Activated CD4-positive, alpha-beta T cell treated with anti-CD3 and anti-CD28 coated beads, Interleukin-2, amount 10 ng/mL, durations not matched to agents 24 days and 14 days (primary cell): ENCODE data around the gene ARMH1. TPM values are rescaled to one million over a fixed set of nuclear protein-coding genes. Genes with fewer than 3 reads are reported as not detected.
"Not testable (repeated sequence)": the region's sequence is repeated elsewhere in the genome, so short reads cannot be mapped to it uniquely, and the experiment has no call there.

ENCODE experiments used
- DNase-seq: peaks from one replicate; pipeline ENCODE4 v3.0.0; 2022
- H3K27ac Mint-ChIP-seq: one replicate; pipeline ENCODE4 v1.8.0; 2022; ENCODE audit warnings: mild to moderate bottlenecking, mixed read lengths
- H3K27me3 Mint-ChIP-seq: one replicate; pipeline ENCODE4 v1.8.0; 2022; ENCODE audit warnings: mixed read lengths
- H3K36me3 Mint-ChIP-seq: one replicate; pipeline ENCODE4 v1.8.0; 2022; ENCODE audit warnings: low read depth, mild to moderate bottlenecking, mixed read lengths
- H3K4me1 Mint-ChIP-seq: one replicate; pipeline ENCODE4 v1.8.0; 2021; ENCODE audit warnings: mixed read lengths
- H3K4me3 Mint-ChIP-seq: one replicate; pipeline ENCODE4 v1.8.0; 2022; ENCODE audit warnings: mild to moderate bottlenecking, moderate library complexity, mixed read lengths
- H3K9me3 Mint-ChIP-seq: one replicate; pipeline ENCODE4 v1.8.0; 2021; ENCODE audit warnings: mixed read lengths
- intact Hi-C: fragments of 100-400 bp; cut with micrococcal nuclease; formaldehyde crosslinking; loops from one replicate; pipeline ENCODE4 v1.15.1; 2023
- total RNA-seq: library from RNA; stranded (reverse); gene quantifications from 2 replicates; pipeline ENCODE4 v1.2.3, GENCODE V29; 2022

Gene ARMH1
- total RNA-seq, 1 donor from 2014 or later, result 133 TPM

DNA sequence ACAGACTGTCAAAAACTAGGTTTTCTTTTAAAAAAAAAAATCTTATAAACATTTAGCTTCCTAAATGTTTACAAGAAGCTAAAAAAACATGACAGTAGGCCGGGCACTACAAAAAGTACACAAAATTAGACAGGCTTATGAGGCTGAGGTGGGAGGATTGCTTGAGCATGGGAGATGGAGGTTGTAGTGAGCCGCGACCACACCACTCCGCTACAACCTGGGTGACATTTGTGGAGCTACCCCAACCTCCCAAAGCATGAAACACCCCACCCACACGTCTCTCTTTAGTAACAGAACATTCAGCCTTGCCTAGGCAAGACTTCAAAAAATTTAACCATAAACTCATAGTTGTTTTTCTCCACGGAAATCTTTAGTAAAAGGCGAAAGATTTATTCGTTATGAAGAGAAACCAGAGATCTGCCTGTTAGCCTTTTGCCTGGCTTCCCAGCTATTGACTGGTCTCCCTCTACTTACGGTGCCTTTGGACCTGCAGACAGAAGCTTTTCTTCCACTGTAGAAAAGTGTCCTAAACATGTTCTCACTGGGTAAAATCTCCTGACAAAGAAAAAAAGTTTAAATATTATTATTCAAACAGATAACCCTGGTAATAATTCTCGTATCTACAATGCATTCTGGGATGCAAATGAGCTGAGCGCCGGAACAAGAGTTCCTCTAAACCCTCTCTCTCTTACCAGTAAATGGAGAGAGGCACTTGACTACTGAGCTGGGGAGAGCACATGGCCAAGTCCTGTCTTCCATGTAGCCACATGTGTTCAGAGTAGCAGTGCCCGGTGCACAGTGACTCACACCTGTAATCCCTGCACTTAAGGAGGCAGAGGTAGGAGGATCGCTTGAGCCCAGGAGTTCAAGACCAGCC lies 47.2 kb downstream of the ARMH1 start:
- peak; percentile 94 for DNase-seq
- Mint-ChIP-seq H3K4me3 (peak overlapping the region; percentile 75), H3K27me3 (no peaks in the 10 kb centered on the region), H3K4me1 (peaks cover 69% of the 10 kb centered on the region), H3K36me3 (peaks cover 17% of the 10 kb centered on the region), H3K9me3 (no peaks in the 10 kb centered on the region), H3K27ac (peak overlapping the region; percentile 97)
- intact Hi-C loops, result loop anchor here (1.0 to 5.0 kb wide), 4 partner anchors 9 to 966 kb away; partner anchors contain the start of genes GPBP1L1 and TMEM69

GRCh38 chr1:44723064-44723463 lies 48.5 kb downstream of the ARMH1 start:
- H3K9me3 Mint-ChIP-seq, result no peaks in the 10 kb centered on the region
- peaks cover 19% of the 10 kb centered on the region for H3K36me3 Mint-ChIP-seq
- H3K27me3 Mint-ChIP-seq, result no peaks in the 10 kb centered on the region
- peaks cover 66% of the 10 kb centered on the region for H3K4me1 Mint-ChIP-seq
- peak; percentile 75 for DNase-seq
- intact Hi-C loops, result loop anchor here (5.0 kb wide), 1 partner anchor 964 kb away; the partner anchor contains the start of genes GPBP1L1 and TMEM69
- H3K4me3 Mint-ChIP-seq, result peak overlapping the region; percentile 77
- H3K27ac Mint-ChIP-seq, result peak overlapping the region; percentile 89

GRCh38 chr1:44723496-44724295 lies 49.2 kb downstream of the ARMH1 start:
- peak; percentile 74 for DNase-seq
- peak overlapping the region; percentile 89 for H3K27ac Mint-ChIP-seq

GRCh38 chr1:44724296-44724954 lies 49.9 kb downstream of the ARMH1 start:
- H3K36me3 Mint-ChIP-seq, result peaks cover 19% of the 10 kb centered on the region
- peaks cover 60% of the 10 kb centered on the region for H3K4me1 Mint-ChIP-seq
- DNase-seq, result no peak
- intact Hi-C loops, result loop anchor here (5.0 kb wide), 1 partner anchor 963 kb away; the partner anchor contains the start of genes GPBP1L1 and TMEM69
- no peaks in the 10 kb centered on the region for H3K9me3 Mint-ChIP-seq
- no peaks in the 10 kb centered on the region for H3K27me3 Mint-ChIP-seq
- peak overlapping the region; percentile 86 for H3K4me3 Mint-ChIP-seq
- H3K27ac Mint-ChIP-seq, result peak overlapping the region; percentile 93

More at GRCh38 chr1:44723496-44724295, 49.2 kb downstream of the ARMH1 start:
- peak overlapping the region; percentile 77 for H3K4me3 Mint-ChIP-seq
- no peaks in the 10 kb centered on the region for H3K27me3 Mint-ChIP-seq
- intact Hi-C loops, result loop anchor here (5.0 kb wide), 1 partner anchor 964 kb away; the partner anchor contains the start of genes GPBP1L1 and TMEM69
- peaks cover 19% of the 10 kb centered on the region for H3K36me3 Mint-ChIP-seq
- no peaks in the 10 kb centered on the region for H3K9me3 Mint-ChIP-seq
- H3K4me1 Mint-ChIP-seq, result peaks cover 62% of the 10 kb centered on the region

DNA sequence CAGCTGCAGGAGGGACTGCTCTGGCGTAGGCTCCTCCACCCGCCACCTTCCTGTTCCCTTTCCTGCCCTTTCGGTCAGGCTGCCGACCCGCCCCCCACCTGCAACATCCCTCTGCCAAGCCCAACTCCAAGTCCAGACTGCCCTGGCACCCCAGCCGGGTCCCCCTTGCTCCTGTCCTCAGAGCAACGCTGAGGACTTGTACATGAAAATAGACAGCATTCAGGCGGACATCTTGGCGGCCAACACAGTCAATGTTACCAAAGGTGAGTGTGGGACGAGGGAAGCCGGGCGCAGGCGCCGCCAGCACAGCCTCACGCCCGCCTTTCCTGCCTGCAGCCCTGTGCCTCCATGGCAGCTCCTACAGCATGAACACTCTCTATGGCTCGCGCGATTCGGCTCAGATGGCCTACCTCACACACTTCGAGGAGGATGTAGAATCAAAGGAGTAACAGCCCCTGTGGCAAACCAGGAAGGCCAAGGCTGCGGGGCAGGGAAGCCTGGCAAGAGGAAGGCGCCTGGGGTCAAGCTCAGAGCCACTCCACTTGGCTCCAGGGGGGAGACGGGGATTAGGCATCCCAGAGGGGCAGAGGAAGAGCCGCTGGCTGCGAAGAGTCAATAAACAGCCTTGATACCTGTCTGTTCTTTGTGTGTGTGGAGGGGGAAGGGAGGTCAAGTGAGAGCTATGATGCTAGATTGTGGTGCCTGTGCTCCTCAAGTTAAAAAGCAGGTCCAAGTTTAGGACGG lies 50.6 kb downstream of the ARMH1 start:
- Mint-ChIP-seq H3K4me1 (peaks cover 58% of the 10 kb centered on the region), H3K9me3 (no peaks in the 10 kb centered on the region), H3K4me3 (peak overlapping the region; percentile 86), H3K27ac (peak overlapping the region; percentile 93), H3K27me3 (no peaks in the 10 kb centered on the region), H3K36me3 (peaks cover 19% of the 10 kb centered on the region)
- intact Hi-C loops, result loop anchor here (5.0 kb wide), 1 partner anchor 962 kb away; the partner anchor contains the start of genes GPBP1L1 and TMEM69
- no peak for DNase-seq

DNA sequence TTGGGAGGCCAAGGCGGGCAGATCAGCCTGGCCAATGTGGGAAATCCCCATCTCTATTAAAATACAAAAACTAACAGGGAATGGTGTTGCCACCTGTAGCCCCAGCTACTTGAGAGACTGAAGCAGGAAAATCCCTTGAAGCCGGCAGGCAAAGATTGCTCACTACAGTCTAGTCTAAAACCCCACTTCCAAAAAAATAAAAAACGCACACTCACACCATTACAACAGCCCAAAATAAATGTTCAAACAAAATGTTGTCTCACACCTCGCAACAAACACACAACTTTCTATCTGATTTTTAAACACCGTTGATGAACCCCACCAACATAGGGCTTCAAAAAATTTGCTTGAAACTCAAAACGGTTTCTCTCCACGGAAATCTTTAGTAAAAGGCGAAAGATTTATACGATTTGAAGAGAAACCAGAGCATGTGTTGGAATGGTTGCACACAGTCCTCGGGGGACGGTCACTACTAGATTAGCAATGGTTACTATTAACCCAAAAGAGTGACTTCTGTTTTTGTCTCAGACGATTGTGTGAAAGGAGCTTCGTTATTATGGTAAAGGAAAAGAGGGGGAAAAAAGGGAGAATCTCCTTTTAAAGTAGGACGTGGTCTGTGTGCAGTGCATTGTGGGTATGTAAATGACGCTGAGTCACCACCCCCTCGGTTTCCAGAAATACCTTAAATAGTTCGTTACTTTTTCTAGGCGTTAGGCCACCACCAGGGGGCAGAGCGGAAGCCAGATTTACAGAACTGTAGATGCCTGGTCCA lies 56.4 kb downstream of the ARMH1 start, which contains the start of gene RNU5D-1:
Gene RNU5D-1 (minus strand): TSS at position 430 of the 772 bp plus-strand sequence.
- Mint-ChIP-seq H3K27me3 (no peaks in the 10 kb centered on the region), H3K4me3 (peak within 1 kb of the TSS; percentile 65), H3K27ac (peak within 1 kb of the TSS; percentile 98), H3K4me1 (peaks cover 32% of the 10 kb centered on the region), H3K36me3 (peaks cover 5% of the 10 kb centered on the region), H3K9me3 (no peaks in the 10 kb centered on the region)
- peak; percentile 97 for DNase-seq
- intact Hi-C loops, result loop anchor here (1.0 to 5.0 kb wide), 10 partner anchors 8 to 761 kb away; partner anchors contain the start of genes KIF2C, RPS8, TESK2 and UROD

- H3K9me3 Mint-ChIP-seq, result no peaks in the 10 kb centered on the region
- no peaks in the 10 kb centered on the region for H3K36me3 Mint-ChIP-seq
- H3K27me3 Mint-ChIP-seq, result no peaks in the 10 kb centered on the region
- H3K4me1 Mint-ChIP-seq, result peaks cover 24% of the 10 kb centered on the region
- no peak overlapping the region for H3K27ac Mint-ChIP-seq
- H3K4me3 Mint-ChIP-seq, result no peak overlapping the region
- DNase-seq, result no peak
- intact Hi-C loops, result loop anchor here (5.0 kb wide), 1 partner anchor 759 kb away; the partner anchor contains the start of gene TESK2
Observed at GRCh38 chr1:44733365-44733764, 58.9 kb downstream of the ARMH1 start.

DNA sequence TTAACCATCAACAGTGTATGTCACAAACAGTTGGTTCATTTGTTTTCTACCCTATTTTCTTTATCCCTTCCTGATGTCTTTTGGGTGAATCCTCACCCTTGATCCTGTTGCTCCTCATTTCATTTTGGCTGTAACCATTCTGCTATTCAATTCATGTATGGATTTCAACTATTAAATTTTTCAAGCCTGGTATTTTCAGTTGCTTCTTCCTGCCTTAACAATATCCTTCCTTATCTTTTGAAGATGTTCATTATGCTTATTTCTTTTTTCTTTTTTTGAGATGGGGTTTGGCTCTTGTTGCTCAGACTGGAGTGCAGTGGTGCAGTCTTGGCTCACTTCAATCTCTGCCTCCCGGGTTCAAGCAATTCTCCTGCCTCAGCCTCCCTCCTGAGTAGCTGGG lies 59.3 kb downstream of the ARMH1 start:
- no peak overlapping the region for H3K4me3 Mint-ChIP-seq
- H3K4me1 Mint-ChIP-seq, result peaks cover 24% of the 10 kb centered on the region
- intact Hi-C loops, result loop anchor here (5.0 kb wide), 1 partner anchor 759 kb away; the partner anchor contains the start of gene TESK2
- no peak overlapping the region for H3K27ac Mint-ChIP-seq
- DNase-seq, result no peak
- H3K9me3 Mint-ChIP-seq, result no peaks in the 10 kb centered on the region
- H3K27me3 Mint-ChIP-seq, result no peaks in the 10 kb centered on the region
- H3K36me3 Mint-ChIP-seq, result no peaks in the 10 kb centered on the region

GRCh38 chr1:44735992-44736391 lies 61.5 kb downstream of the ARMH1 start:
- peaks cover 23% of the 10 kb centered on the region for H3K4me1 Mint-ChIP-seq
- no peaks in the 10 kb centered on the region for H3K27me3 Mint-ChIP-seq
- intact Hi-C loops, result no loop called here
- H3K36me3 Mint-ChIP-seq, result peaks cover 7% of the 10 kb centered on the region
- H3K9me3 Mint-ChIP-seq, result no peaks in the 10 kb centered on the region
- no peak overlapping the region for H3K27ac Mint-ChIP-seq
- no peak overlapping the region for H3K4me3 Mint-ChIP-seq
- no peak for DNase-seq

GRCh38 chr1:44738953-44739306 lies 64.4 kb downstream of the ARMH1 start:
- H3K27me3 Mint-ChIP-seq, H3K9me3 Mint-ChIP-seq, DNase-seq: not testable (repeated sequence)
- H3K4me3 Mint-ChIP-seq, result peak overlapping the region; percentile 96
- H3K27ac Mint-ChIP-seq, result peak overlapping the region; percentile 97
- intact Hi-C loops, result loop anchor here (1.0 kb wide), 3 partner anchors 8 to 65 kb away; partner anchors contain the start of genes ARMH1, RNU5D-1, RPS8 and TMEM53
- H3K36me3 Mint-ChIP-seq, result peaks cover 17% of the 10 kb centered on the region
- peaks cover 32% of the 10 kb centered on the region for H3K4me1 Mint-ChIP-seq

DNA sequence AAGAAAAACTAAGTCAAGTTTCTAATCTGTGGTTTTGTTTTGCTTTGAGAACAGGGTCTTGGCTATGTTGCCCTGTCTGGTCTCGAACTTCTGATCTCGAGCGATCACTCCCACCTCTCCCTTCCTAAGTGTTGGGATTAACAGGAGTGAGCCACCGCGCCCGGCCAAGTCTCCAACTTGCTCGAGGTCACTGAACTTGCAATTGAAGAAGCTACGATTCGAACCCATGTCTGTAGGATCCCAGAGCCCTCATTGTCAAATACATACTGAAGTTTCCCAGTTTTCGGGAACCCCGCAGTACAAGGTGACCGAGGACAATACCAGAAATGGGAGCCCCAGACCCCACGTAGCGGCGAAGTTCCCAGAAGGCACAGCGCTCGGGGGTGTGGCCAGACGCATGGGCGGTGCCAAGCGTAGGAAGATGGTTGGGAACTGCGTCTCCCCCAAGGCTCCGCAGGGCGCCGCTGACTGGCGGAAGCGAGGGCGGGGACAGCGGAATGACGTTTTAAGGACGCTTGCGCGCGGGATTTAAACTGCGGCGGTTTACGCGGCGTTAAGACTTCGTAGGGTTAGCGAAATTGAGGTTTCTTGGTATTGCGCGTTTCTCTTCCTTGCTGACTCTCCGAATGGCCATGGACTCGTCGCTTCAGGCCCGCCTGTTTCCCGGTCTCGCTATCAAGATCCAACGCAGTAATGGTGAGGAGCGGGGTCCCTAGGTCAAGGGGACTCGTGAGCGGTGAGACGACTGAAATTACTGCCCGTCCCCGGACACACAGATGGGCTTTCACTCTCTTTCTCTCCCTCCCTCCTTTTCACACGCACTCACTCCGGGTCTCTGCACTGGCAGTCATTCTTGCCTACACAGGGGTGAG lies 65.0 kb downstream of the ARMH1 start, which contains the start of gene KIF2C:
Gene KIF2C (plus strand): TSS at position 531 of the 872 bp plus-strand sequence. CDS start 96 bp downstream, at position 627.
- Mint-ChIP-seq H3K27me3 (no peaks in the 10 kb centered on the region), H3K4me3 (peak within 1 kb of the TSS; percentile 96), H3K4me1 (peaks cover 38% of the 10 kb centered on the region), H3K36me3 (peaks cover 24% of the 10 kb centered on the region), H3K27ac (peak within 1 kb of the TSS; percentile 97), H3K9me3 (no peaks in the 10 kb centered on the region)
- peak; percentile 99 for DNase-seq
- intact Hi-C loops, result loop anchor here (1.0 kb wide), 3 partner anchors 8 to 65 kb away; partner anchors contain the start of genes ARMH1, RNU5D-1, RPS8 and TMEM53
